Activated T-cell treated with anti-CD3 and anti-CD28 coated beads for 1 hour (primary cell): ENCODE measurements around the gene CUX1.
"Not testable (repeated sequence)": the region's sequence is repeated elsewhere in the genome, so short reads cannot be mapped to it uniquely, and the experiment has no call there.

Experiments used
- DNase-seq: peaks from one replicate; pipeline ENCODE4 v3.0.0-alpha.2; 2020; ENCODE audit warnings: low read depth

The CUX1 gene

DNA sequence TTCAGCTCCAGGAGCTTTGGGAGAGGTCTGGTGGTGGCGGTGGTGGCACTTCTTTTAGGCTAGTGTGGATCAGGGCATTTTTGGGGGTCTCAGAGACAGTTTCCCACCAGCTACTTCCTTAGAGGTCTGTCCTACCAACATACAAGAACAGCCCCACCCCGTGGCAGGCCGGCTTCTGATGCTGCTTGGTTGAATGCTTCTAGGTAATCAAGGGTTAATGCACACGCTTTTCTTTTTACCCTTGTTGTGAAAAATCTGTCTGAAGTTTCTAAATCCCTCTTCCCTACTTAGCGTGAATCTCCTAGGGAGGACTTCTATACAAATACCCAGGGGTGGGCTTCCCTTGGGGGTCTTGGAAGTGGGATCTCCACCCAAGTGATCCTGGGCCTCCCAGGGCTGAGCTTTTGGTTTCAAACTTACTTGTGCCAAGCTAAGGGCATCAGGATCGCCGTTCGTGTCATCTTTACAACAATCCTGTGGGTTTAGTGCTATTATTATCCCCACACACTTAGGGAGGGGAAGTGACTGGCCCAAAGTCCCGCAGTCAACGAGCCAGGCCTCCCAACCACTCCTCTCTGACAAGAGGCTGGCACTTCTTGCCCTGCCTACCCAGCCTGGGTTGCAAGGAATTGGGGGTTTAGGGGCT lies 471.0 kb downstream of the CUX1 start:
- DNase-seq = no peak

- DNase-seq = no peak
Observed at GRCh38 chr7:102289057-102289456, 471.6 kb downstream of the CUX1 start.

DNA sequence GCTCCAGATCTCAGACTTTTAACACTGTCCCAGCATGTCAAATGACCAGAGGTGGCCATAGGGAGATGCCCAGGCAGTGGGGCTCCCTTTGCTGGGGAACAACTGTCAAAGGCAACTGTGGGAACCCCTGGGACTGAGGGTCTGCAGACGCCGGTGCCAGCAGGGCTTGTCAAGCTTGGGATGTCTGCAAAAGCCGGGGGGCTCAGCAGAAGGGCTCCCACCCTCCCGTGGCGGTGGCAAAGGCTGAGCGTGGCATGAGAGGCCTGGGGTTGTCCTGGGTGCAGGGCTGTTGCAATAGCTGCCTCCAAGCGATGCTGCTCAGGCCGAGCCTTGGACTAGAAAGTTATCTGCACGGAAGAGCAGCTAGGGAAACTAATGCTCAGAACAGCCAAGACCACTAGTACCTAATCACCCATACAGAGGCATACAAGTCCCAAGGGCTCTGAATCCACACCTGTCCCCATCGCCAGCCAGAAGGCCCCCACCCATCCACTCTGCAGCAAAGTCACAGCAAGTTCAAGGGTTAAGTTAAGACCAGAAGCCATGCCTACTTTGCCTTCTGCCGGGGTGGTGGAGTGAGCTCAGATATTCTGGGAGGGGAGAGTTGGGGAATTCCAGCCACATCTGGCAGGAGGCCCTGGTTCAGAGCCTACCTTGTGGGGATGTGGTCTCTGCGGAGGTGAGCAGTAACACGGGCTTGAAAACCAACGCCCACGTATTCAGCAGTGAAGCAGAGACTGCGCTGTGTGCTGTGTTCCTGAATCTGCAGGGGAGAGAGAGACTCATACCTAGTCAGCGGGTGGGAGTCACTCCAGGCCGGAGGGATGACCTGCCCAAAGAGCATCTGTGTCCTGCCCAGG lies 473.9 kb downstream of the CUX1 start:
- DNase-seq = no peak

GRCh38 chr7:102291916-102292267 lies 474.5 kb downstream of the CUX1 start:
- no peak for DNase-seq

GRCh38 chr7:102292813-102293798 lies 475.7 kb downstream of the CUX1 start:
- DNase-seq = no peak

GRCh38 chr7:102294589-102294988 lies 477.2 kb downstream of the CUX1 start:
- DNase-seq = no peak

DNA sequence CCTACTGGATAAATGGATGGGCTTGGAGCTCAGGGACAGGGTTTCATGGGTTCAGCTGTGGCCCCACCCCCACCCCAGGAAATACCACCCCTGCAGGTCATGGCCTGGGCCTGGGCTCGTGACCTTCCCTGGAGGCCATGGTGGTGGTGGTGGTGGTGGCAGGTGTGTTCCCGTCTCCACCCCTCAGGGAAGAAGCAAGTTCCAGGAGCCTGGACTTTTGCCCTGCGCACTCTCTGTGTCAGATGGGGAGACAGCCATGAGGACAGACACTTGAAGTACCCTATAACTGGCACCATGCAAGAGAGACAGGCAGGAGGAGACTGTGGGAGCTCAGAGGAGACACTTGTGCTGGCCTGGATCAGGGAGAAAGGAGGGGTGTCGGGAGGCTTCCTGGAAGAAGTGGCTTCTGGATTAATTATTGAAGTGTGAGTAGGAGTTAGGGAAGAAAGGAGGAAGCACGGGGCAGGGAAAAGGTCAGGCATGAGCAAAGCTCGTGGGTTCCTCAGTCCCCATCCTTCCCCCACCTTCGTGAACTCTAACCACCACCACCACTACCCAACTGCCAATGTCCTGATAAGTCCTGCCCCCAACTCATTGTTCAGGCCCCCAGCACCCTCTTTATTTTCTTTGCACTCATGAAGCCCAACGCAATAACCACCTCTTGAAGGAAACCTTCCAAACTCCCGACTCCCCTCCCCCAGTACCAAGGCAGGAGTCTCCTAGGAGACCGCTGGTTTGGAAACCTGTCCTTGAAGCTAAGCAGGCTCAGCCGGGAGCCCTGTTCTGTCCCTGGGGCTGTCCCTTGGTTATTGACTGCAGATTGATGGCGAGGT lies 478.1 kb downstream of the CUX1 start:
- DNase-seq = no peak

DNA sequence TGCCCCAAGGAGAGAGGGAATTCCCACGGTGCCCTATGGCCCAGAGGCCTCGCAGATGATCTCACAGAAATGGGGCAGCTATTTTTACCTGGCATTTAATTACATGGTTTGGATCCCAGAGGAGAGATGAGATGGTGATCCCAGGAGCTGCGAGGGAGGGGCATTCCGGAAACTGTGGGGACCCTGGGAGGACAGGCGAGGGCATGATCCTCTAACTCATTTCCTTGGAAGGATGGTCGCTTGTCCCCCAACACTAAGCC lies 478.7 kb downstream of the CUX1 start:
- DNase-seq = no peak

DNA sequence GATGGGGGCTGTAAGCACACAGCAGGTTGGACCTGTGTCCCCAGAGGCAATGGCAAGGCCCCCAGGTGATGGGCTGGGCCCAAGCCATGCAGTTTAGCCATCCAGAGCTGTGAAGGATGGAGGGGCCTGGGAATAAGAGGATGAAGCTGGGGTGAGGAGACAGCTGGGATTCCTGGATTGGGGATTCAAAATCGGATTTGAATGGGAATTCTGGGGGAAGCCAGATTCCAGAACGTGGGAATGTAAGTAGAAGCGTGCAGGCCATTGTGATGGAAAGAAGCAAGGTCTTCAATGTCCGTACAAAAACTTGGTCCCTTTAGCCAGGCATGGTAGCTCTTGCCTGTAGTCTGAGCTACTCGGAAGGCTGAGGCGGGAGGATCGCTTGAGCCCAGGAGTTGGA lies 479.1 kb downstream of the CUX1 start:
- no peak for DNase-seq

GRCh38 chr7:102297487-102298218 lies 480.2 kb downstream of the CUX1 start:
- DNase-seq = no peak

DNA sequence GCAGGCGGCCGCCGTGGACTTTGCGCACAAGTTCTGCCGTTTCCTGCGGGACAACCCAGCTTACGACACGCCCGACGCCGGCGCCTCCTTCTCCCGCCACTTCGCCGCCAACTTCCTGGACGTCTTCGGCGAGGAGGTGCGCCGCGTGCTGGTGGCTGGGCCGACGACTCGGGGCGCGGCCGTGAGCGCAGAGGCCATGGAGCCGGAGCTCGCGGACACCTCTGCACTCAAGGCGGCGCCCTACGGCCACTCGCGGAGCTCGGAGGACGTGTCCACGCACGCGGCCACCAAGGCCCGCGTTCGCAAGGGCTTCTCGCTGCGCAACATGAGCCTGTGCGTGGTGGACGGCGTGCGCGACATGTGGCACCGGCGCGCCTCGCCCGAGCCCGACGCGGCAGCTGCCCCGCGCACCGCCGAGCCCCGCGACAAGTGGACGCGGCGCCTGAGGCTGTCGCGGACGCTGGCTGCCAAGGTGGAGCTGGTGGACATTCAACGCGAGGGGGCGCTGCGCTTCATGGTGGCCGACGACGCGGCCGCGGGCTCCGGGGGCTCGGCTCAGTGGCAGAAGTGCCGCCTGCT lies 483.3 kb downstream of the CUX1 start:
- no peak for DNase-seq

- not testable (repeated sequence) for DNase-seq
Observed at GRCh38 chr7:102301367-102301766, 483.9 kb downstream of the CUX1 start.

GRCh38 chr7:102302025-102302424 lies 484.6 kb downstream of the CUX1 start:
- no peak for DNase-seq

- DNase-seq = no peak
Observed at GRCh38 chr7:102303669-102304422, 486.4 kb downstream of the CUX1 start.

- DNase-seq = no peak
Observed at GRCh38 chr7:102304668-102305067, 487.2 kb downstream of the CUX1 start.

DNA sequence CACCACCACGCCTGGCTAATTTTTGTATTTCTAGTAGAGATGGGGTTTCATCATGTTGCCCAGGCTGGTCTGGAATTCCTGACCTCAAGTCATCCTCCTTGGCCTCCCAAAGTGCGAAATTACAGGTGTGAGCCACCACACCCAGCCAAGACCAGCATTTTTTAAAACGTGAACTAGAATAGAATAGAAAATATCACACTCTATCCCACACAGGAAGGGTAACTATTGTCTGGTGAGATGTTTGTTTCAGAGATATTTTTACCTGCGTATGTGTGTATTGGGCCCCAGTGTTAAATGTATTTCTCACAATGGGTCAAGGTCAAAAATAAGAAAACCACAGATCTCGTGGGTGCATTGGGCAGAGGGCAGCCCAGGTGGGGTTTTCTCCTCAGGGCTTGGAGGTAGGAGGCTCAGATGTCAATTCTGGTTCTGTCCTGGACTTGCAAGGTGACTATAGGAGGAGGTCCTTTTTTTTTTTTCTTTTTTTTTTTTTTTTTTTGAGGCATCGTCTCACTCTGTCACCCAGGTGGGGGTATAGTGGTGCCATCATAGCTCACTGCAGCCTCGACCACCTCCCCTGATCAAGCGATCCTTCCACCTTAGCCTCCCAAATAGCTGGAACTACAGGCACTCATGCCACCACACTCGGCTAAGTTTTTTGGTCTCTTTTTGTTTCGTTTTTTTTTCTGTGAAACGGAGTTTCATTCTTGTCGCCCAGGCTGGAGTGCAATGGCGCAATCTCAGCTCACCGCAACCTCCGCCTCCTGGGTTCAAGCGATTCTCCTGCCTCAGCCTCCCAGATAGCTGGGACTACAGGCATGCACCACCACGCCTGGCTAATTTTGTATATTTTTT lies 488.2 kb downstream of the CUX1 start:
- no peak for DNase-seq

DNA sequence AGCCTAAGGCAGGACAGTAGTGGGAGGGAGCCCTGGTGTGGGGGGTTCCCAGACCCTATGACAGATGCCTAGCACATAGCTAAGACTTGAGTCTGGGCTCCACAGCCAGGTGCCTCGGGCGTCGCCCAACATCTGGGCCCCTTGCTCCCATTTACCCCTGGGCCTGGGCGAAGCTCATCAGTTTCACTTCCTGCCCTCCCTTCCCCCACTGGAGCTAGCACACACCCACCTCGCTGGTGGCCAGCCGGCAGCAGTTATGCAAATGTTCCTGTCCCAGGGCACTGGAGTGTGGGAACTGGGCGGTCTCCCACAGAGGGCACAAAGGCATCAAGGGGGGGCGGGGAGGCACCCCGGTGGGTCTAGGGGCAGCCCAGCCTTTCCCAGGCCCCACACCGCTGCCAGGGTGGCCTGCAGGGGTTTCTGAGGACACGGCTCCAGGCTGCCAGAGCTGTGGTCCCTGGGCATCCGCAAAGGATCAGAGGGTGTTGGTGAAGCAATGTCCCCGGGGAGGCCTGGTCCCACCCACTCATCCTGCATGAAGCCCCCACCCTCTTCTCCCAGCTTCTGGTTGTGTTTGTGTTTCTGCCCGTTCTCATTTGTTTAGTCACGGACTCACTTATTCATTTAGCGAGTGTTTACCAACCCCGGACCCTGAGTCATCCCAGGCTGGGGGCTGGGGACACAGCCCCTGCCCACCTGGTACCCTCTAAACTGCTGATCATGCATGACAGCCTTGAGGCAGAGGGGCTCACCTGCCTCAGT lies 489.7 kb downstream of the CUX1 start:
- no peak for DNase-seq

- DNase-seq = no peak
Observed at GRCh38 chr7:102310414-102310815, 493.0 kb downstream of the CUX1 start.
